Spleen (tissue), 11 donors: ENCODE data around the gene DUS1L. TPM values are rescaled to one million over a fixed set of nuclear protein-coding genes. Genes with fewer than 3 reads are reported as not detected.

ENCODE experiments used
- DNase-seq: peaks from one replicate; pipeline ENCODE4 v3.0.0-alpha.2; 2020
- H3K27ac ChIP-seq, 8 donors: fragments of 200-600 bp; sonication (generic) in 7 of 8; 1 replicate in 4 of 8; 2 replicates in 4 of 8; pipeline versions ENCODE4 v1.5.0 to v1.8.0; 2016 to 2021; ENCODE audit warnings: inconsistent platforms in 4 of 8, mild to moderate bottlenecking in 4 of 8, moderate library complexity in 1 of 8
- H3K27me3 ChIP-seq, 7 donors: fragments of 200-600 bp; sonication (generic) in 6 of 7; replicated peaks in 1 of 7; 1 replicate in 4 of 7; 2 replicates in 3 of 7; pipeline versions ENCODE4 v1.5.0 to v1.8.0; 2016 to 2021; ENCODE audit warnings: inconsistent platforms in 3 of 7, mild to moderate bottlenecking in 1 of 7
- H3K36me3 ChIP-seq, 6 donors: fragments of 200-600 bp; sonication (generic) in 5 of 6; 1 replicate in 4 of 6; 2 replicates in 2 of 6; pipeline versions ENCODE4 v1.5.0 to v1.8.0; 2016 to 2021; ENCODE audit warnings: inconsistent platforms in 2 of 6
- H3K4me1 ChIP-seq, 6 donors: fragments of 200-600 bp; sonication (generic) in 5 of 6; 1 replicate in 3 of 6; 2 replicates in 3 of 6; pipeline versions ENCODE4 v1.5.0 to v1.8.0; 2016 to 2021; ENCODE audit warnings: inconsistent platforms in 3 of 6
- H3K4me3 ChIP-seq, 8 donors: fragments of 200-600 bp; sonication (generic) in 7 of 8; 1 replicate in 4 of 8; 2 replicates in 4 of 8; pipeline versions ENCODE4 v1.5.0 to v1.8.0; 2016 to 2021; ENCODE audit warnings: inconsistent platforms in 4 of 8, mild to moderate bottlenecking in 4 of 8, moderate library complexity in 2 of 8
- H3K9me3 ChIP-seq, 8 donors: fragments of 200-600 bp; sonication (generic) in 7 of 8; 1 replicate in 4 of 8; 2 replicates in 4 of 8; pipeline versions ENCODE4 v1.5.0 to v1.8.0; 2016 to 2021; ENCODE audit warnings: inconsistent platforms in 4 of 8
- POLR2A ChIP-seq, 3 donors: fragments of 450-650 bp; IDR thresholded peaks; one replicate each; pipeline ENCODE4 v1.5.1; 2017; ENCODE audit warnings: antibody characterized with exemption in 3 of 3, mild to moderate bottlenecking in 1 of 3
- POLR2AphosphoS5 ChIP-seq, 3 donors: sonication (generic); formaldehyde crosslinking; IDR thresholded peaks; one replicate each; pipeline ENCODE4 v1.5.1; 2017; ENCODE audit warnings: antibody characterized with exemption in 3 of 3
- WGBS, 5 donors: extraction: QIAGEN DNeasy Blood & Tissue Kit in 3 of 5; methylation state at CpG; one replicate each; pipeline versions ENCODE4 v1.1.5 to v1.1.7; 2013 to 2018; 5-methylcytosine and 5-hydroxymethylcytosine counted together
- intact Hi-C: fragments of 100-400 bp; cut with DNase I; formaldehyde crosslinking; loops from one replicate; pipeline ENCODE4 v1.15.0; 2023; ENCODE audit warnings: low total_unique reads
- polyA plus RNA-seq, 3 donors: library from polyadenylated mRNA; stranded (reverse); fragments of 200-250 nt; gene quantifications; one replicate each; pipeline ENCODE4 v1.2.1, GENCODE V29; 2013
- total RNA-seq, 7 donors: library from RNA; depleted of rRNA in 3 of 7; stranded (reverse); fragments of >200 nt in 3 of 7; fragmentation: NEBNext Ultra II Directional in 4 of 7; extraction: Animal tissue kit (Norgen Biotek cat#: 25700) in 4 of 7; gene quantifications; one replicate each; pipeline versions ENCODE4 v1.1.0 to v1.2.1, GENCODE V29; 2016 to 2021
- TF ChIP-seq, protein P1 (sequence below), 11 experiments: fragments of 200-600 bp in 7 of 11; fragments of 450-650 bp in 4 of 11; sonication (generic) in 4 of 11; IDR thresholded peaks in 8 of 11; conservative IDR thresholded peaks in 3 of 11; 1 replicate in 7 of 11; 2 replicates in 4 of 11; pipeline versions ENCODE4 v1.4.0 to v1.8.0; 2016 to 2021; ENCODE audit warnings: antibody characterized with exemption in 11 of 11, inconsistent platforms in 4 of 11, mild to moderate bottlenecking in 1 of 11
- donor health status: healthy with polysubstance abuse.
- donor health status: DM: no; HTN: no; CAD: no; lungs with moderate emphysema.
- donor health status: DM: no; HTN: no; CAD: no.
- donor health status: Bipolar disorder and iron deficiency.
- donor health status: healthy.
- donor health status: DM: no; HTN: no; CAD: no.
- donor health status: DM: yes; HTN: yes; CAD: no.

DUS1L gene
- total and polyA plus RNA-seq, 10 donors = 76.4 to 174 (median 103) TPM

DNA sequence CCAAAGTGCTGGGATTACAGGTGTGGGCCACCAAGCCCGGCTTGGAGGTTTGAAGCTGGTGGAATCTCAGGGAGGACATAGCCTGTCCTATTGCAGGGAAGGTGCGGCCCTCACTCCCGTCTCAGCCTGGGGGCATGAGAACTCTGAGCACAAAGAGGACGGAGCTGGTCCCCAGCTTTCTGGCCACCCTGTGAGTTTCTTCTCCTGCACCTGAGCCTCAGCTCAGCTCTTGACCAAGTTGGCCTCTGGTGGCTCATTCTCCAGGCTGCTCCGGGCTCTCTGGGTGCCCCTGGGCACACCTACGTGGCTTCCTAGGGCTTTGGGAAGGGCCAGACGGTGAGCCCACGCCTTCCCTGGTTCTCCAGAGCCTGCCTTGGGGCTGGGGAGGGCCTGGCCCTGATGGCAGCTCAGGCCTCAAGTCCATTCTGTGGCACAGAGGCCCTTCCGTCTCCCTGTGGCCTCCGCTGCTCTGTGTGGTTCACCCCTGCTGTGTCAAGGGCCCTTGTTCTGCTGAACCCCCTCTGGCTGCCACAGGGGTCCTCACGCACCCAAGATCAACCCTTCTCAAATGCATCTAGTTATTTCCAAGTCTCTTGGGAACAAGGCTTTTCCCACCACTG lies 39.3 kb upstream of the DUS1L start:
- no peak for DNase-seq

DNA sequence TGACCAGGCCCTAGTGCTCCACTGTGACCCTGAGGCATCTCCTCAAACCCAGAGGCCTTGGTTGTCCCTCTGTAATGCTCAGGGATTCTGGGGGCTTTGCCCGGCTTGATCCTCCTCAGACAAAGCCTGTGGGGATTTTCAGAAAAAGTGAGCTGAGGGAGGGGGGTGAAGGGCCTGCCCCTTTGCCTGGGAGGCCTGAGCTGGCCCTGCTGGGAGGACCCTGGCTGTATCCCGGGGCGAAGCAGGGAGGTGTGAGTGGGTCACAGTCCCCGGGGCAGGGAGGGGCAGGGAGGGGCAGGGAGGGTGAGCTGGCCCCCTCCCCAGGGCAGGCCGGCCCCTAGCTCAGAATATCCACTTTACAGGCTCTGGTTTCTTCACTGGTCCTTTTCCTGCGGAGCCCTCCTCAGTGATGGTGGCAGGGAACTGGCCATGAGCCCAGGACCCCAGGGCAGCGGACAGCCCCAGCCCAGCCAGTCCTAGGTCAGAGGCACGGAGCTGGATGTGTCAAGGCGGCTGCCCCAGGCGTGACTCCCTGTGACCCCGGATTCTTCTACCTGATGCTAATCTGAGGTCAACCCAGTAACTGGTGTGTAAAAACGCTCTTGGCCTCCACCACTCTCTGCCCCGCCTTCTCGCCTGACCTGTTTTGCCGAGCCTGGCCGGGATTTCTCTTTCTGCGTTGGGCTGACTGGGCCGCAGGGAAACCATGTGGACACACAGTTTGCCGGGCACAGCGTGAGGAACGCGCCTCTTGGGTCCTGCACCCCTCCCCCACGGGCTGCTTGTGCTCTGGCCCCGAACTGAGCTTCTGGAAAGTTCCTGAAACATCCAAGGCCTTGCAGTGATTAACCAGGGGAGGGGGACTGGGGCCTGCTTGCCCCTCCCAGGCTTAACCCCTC lies 38.2 kb upstream of the DUS1L start:
- no peaks in the 10 kb centered on the region for H3K36me3 ChIP-seq
- TF ChIP-seq, protein P1, sequence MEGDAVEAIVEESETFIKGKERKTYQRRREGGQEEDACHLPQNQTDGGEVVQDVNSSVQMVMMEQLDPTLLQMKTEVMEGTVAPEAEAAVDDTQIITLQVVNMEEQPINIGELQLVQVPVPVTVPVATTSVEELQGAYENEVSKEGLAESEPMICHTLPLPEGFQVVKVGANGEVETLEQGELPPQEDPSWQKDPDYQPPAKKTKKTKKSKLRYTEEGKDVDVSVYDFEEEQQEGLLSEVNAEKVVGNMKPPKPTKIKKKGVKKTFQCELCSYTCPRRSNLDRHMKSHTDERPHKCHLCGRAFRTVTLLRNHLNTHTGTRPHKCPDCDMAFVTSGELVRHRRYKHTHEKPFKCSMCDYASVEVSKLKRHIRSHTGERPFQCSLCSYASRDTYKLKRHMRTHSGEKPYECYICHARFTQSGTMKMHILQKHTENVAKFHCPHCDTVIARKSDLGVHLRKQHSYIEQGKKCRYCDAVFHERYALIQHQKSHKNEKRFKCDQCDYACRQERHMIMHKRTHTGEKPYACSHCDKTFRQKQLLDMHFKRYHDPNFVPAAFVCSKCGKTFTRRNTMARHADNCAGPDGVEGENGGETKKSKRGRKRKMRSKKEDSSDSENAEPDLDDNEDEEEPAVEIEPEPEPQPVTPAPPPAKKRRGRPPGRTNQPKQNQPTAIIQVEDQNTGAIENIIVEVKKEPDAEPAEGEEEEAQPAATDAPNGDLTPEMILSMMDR (IDR thresholded peaks at IDR 0.05 in 8 of 11, conservative IDR thresholded peaks at IDR 0.05 in 3 of 11) = no peak
- TF ChIP-seq POLR2AphosphoS5 (IDR thresholded peaks at IDR 0.05) = peak in 1 of 3 donors; percentile 28
- intact Hi-C loops = loop anchor here (10.0 kb wide), 1 partner anchor 59 kb away; no protein-coding TSS in a partner anchor
- H3K4me3 ChIP-seq = no peak overlapping the region
- WGBS, 5 donors = 76 to 86% (median 81%) methylated on average over 17 to 24 of the region's 24 CpGs
- H3K27ac ChIP-seq = peak overlapping the region in 1 of 8 donors; percentile 14
- H3K4me1 ChIP-seq = peaks cover 24 to 70% (median 52%) of the 10 kb centered on the region in 6 donors
- H3K27me3 ChIP-seq = no peaks in the 10 kb centered on the region
- no peaks in the 10 kb centered on the region for H3K9me3 ChIP-seq
- no peak for DNase-seq

More for the DNA sequence above, 39.3 kb upstream of the DUS1L start:
- WGBS, 5 donors = 88 to 97% (median 95%) methylated on average over 9 to 11 of the region's 11 CpGs
- Histone ChIP-seq H3K27me3 (no peaks in the 10 kb centered on the region), H3K36me3 (no peaks in the 10 kb centered on the region), H3K9me3 (no peaks in the 10 kb centered on the region), H3K27ac (peak overlapping the region in 2 of 8 donors; percentile 87 to 90), H3K4me3 (no peak overlapping the region), H3K4me1 (peaks cover 15 to 59% (median 41%) of the 10 kb centered on the region in 6 donors)
- intact Hi-C loops = loop anchor here (10.0 kb wide), 1 partner anchor 60 kb away; no protein-coding TSS in a partner anchor
- TF ChIP-seq POLR2AphosphoS5 (IDR thresholded peaks at IDR 0.05) (no peak), POLR2A (IDR thresholded peaks at IDR 0.05) (no peak)
- TF ChIP-seq, protein P1 (IDR thresholded peaks at IDR 0.05 in 8 of 11, conservative IDR thresholded peaks at IDR 0.05 in 3 of 11) = no peak

DNA sequence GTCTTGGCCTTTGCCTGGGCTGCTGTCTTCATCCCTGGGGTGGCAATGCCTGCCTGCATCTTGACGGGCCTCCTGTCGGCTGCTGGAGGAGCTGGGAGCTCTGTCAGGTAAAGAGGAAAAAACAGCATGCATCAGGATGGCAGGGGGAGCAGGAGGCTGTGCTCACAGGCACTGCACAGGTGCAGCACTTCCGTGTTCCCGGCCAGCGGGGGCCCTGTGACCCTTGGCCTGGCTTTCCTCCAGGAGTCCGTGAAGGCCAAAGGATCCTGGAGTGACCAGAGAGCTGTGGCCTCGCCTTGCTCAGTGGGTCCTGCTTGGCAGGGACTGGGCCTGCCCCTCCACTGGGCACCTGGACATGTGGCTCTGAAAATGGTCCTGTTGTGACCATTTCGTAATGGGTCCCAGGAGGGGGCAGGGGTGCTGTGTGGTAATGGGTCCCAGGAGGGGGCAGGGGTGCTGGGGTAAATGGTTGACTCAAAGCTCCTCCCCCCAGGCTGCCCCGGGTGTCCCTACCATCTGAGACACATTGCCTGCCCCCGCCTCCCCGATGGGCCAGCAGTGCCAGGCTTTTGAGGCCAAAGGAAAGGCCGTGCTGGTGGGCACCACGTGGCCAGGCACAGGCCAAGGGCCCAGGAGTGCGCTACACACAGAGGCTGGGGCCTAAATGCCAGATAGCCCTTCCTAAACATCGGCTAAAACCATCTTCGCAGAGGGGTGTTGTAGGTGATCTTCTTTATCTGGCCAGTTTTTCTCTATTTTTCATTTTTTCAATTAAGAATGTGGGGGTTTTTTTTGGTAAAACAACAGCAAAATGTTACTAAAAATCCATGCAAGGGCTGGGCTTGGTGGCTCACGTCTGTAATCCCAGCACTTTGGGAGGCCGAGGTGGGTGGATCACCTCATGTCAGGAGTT lies 36.4 kb upstream of the DUS1L start:
- no peaks in the 10 kb centered on the region for H3K9me3 ChIP-seq
- H3K27me3 ChIP-seq = no peaks in the 10 kb centered on the region
- H3K4me3 ChIP-seq = no peak overlapping the region
- no peak for DNase-seq
- 69 to 88% (median 79%) methylated on average over 12 to 18 of the region's 18 CpGs for WGBS, 5 donors
- TF ChIP-seq POLR2AphosphoS5 (IDR thresholded peaks at IDR 0.05) (peak in 1 of 3 donors; percentile 35), POLR2A (IDR thresholded peaks at IDR 0.05) (no peak)
- TF ChIP-seq, protein P1 (IDR thresholded peaks at IDR 0.05 in 8 of 11, conservative IDR thresholded peaks at IDR 0.05 in 3 of 11) = no peak
- H3K27ac ChIP-seq = peak overlapping the region in 1 of 8 donors; percentile 11
- no peaks in the 10 kb centered on the region for H3K36me3 ChIP-seq
- H3K4me1 ChIP-seq = peaks cover 27 to 70% (median 54%) of the 10 kb centered on the region in 6 donors
- intact Hi-C loops = loop anchor here (10.0 kb wide), 1 partner anchor 57 kb away; no protein-coding TSS in a partner anchor
